H1 (cell line): Measurements from ENCODE around the gene TCEA2. TPM values are rescaled to one million over a fixed set of nuclear protein-coding genes. Genes with fewer than 3 reads are reported as not detected.

Source experiments
- CTCF ChIA-PET: fragments of 300-600 bp; sonication (Branson Sonifier 250); formaldehyde crosslinking; loops from one replicate; lab custom pipeline; 2021; ENCODE audit not compliant: partially characterized antibody; lab: Charles Lee
- POLR2A ChIA-PET: fragments of 300-600 bp; sonication (Branson Sonifier 250); formaldehyde crosslinking; loops from one replicate; lab custom pipeline; 2021; ENCODE audit warnings: inconsistent platforms; ENCODE audit not compliant: partially characterized antibody; lab: Charles Lee
- DNase-seq, 2 experiments: peaks; one replicate each; pipeline versions ENCODE4 v3.0.0 to v3.0.0-alpha.2; 2010 to 2022; ENCODE audit warnings: low spot score in 2 of 2, low read depth in 1 of 2, mixed read lengths in 1 of 2
- FAIRE-seq: peaks from 2 replicates; lab custom pipeline; 2011; peaks lifted over from hg19 to GRCh38; lab: Jason Lieb, UNC
- H2AFZ ChIP-seq: 2 replicates; pipeline ENCODE4 v1.8.1; 2012; ENCODE audit warnings: low read length, inconsistent platforms
- H2AK5ac ChIP-seq: 2 replicates; pipeline ENCODE4 v1.6.1; 2013; ENCODE audit warnings: low read depth, low read length
- H2BK120ac ChIP-seq: replicated peaks from 2 replicates; pipeline ENCODE3; 2013; ENCODE audit warnings: low read depth, low read length, inconsistent platforms
- H2BK12ac ChIP-seq: 2 replicates; pipeline ENCODE4 v1.6.1; 2013; ENCODE audit warnings: low read depth, low read length
- H2BK15ac ChIP-seq: 2 replicates; pipeline ENCODE4 v1.6.1; 2013; ENCODE audit warnings: low read length
- H2BK20ac ChIP-seq: 2 replicates; pipeline ENCODE4 v1.6.1; 2013; ENCODE audit warnings: low read length
- H2BK5ac ChIP-seq: 2 replicates; pipeline ENCODE4 v1.6.1; 2013; ENCODE audit warnings: low read depth, low read length
- H3K14ac ChIP-seq: 2 replicates; pipeline ENCODE4 v1.6.1; 2013; ENCODE audit warnings: inconsistent platforms; ENCODE audit not compliant: insufficient read length
- H3K18ac ChIP-seq: 2 replicates; pipeline ENCODE4 v1.6.1; 2013; ENCODE audit warnings: low read length; ENCODE audit errors: extremely low read depth
- H3K23ac ChIP-seq: 2 replicates; pipeline ENCODE4 v1.6.1; 2013; ENCODE audit warnings: inconsistent platforms; ENCODE audit not compliant: insufficient read length
- H3K23me2 ChIP-seq: 2 replicates; pipeline ENCODE4 v1.6.1; 2013; ENCODE audit warnings: low read depth, low read length
- H3K27ac ChIP-seq: 2 replicates; pipeline ENCODE4 v1.6.1; 2011; ENCODE audit warnings: low read depth, low read length, inconsistent platforms
- H3K27me3 ChIP-seq, 4 experiments: replicated peaks in 1 of 4; 1 replicate in 1 of 4; 2 replicates in 3 of 4; pipeline versions ENCODE4 v1.6.1 to v1.8.1; 2011 to 2013; ENCODE audit warnings: low read length in 3 of 4, mild to moderate bottlenecking in 3 of 4, inconsistent platforms in 2 of 4, mixed read lengths in 2 of 4, moderate library complexity in 1 of 4; ENCODE audit not compliant: control insufficient read depth in 3 of 4, insufficient read depth in 3 of 4; ENCODE audit errors: extremely low read depth in 1 of 4
- H3K36me3 ChIP-seq, 4 experiments: 2 replicates each; pipeline versions ENCODE4 v1.6.1 to v1.8.1; 2011 to 2013; ENCODE audit warnings: mild to moderate bottlenecking in 4 of 4, low read length in 3 of 4, moderate library complexity in 2 of 4, control low read depth in 1 of 4, inconsistent platforms in 1 of 4; ENCODE audit not compliant: insufficient read depth in 4 of 4, control insufficient read depth in 2 of 4
- H3K4ac ChIP-seq: replicated peaks from 2 replicates; pipeline ENCODE3; 2013; ENCODE audit warnings: low read length, low read depth, mixed read lengths, inconsistent platforms; ENCODE audit not compliant: insufficient read length
- H3K4me1 ChIP-seq, 4 experiments: replicated peaks in 1 of 4; 1 replicate in 1 of 4; 2 replicates in 3 of 4; pipeline versions ENCODE4 v1.6.1 to v1.8.1; 2011 to 2013; ENCODE audit warnings: low read length in 3 of 4, inconsistent platforms in 2 of 4, mixed read lengths in 1 of 4; ENCODE audit not compliant: insufficient read depth in 4 of 4, control insufficient read depth in 3 of 4
- H3K4me2 ChIP-seq, 2 experiments: 2 replicates each; pipeline versions ENCODE4 v1.6.1 to v1.8.1; 2011 to 2013; ENCODE audit warnings: low read depth in 2 of 2, low read length in 2 of 2, control low read depth in 1 of 2, inconsistent platforms in 1 of 2, mild to moderate bottlenecking in 1 of 2; ENCODE audit not compliant: insufficient read depth in 1 of 2
- H3K4me3 ChIP-seq, 4 experiments: fragments of 200-600, 300-600 bp in 1 of 4; sonication (generic), shearing (Covaris generic), sonication (Bioruptor Twin) in 1 of 4; 2 replicates each; pipeline versions ENCODE4 v1.5.1 to v1.8.1; 2011 to 2016; ENCODE audit warnings: low read length in 4 of 4, low read depth in 3 of 4, control low read depth in 2 of 4, inconsistent platforms in 2 of 4, mild to moderate bottlenecking in 2 of 4, mixed read lengths in 1 of 4, moderate library complexity in 1 of 4; ENCODE audit not compliant: insufficient read depth in 2 of 4; ENCODE audit errors: extremely low read depth in 1 of 4
- H3K56ac ChIP-seq: replicated peaks from 2 replicates; pipeline ENCODE3; 2013; ENCODE audit warnings: low read depth, mild to moderate bottlenecking, mixed read lengths, low read length, inconsistent platforms; ENCODE audit not compliant: insufficient read length
- H3K79me1 ChIP-seq: 2 replicates; pipeline ENCODE4 v1.6.1; 2013; ENCODE audit warnings: low read depth, low read length, control low read depth
- H3K79me2 ChIP-seq, 2 experiments: 2 replicates each; pipeline versions ENCODE4 v1.6.1 to v1.8.1; 2012 to 2013; ENCODE audit warnings: low read length in 2 of 2, mild to moderate bottlenecking in 2 of 2, inconsistent platforms in 1 of 2; ENCODE audit not compliant: insufficient read depth in 2 of 2, control insufficient read depth in 1 of 2
- H3K9ac ChIP-seq, 4 experiments: replicated peaks in 1 of 4; 1 replicate in 1 of 4; 2 replicates in 3 of 4; pipeline versions ENCODE4 v1.6.1 to v1.8.1; 2011 to 2013; ENCODE audit warnings: low read depth in 3 of 4, low read length in 3 of 4, control low read depth in 2 of 4, mild to moderate bottlenecking in 2 of 4, moderate library complexity in 2 of 4, inconsistent platforms in 1 of 4; ENCODE audit errors: extremely low read depth in 1 of 4
- H3K9me3 ChIP-seq, 2 experiments: 2 replicates each; pipeline versions ENCODE4 v1.6.1 to v1.8.1; 2012 to 2013; ENCODE audit warnings: mild to moderate bottlenecking in 2 of 2, moderate library complexity in 2 of 2, control low read depth in 1 of 2, inconsistent platforms in 1 of 2, low read depth in 1 of 2, low read length in 1 of 2, mixed read lengths in 1 of 2; ENCODE audit not compliant: insufficient read depth in 2 of 2
- H4K20me1 ChIP-seq, 2 experiments: replicated peaks in 1 of 2; 2 replicates each; pipeline versions ENCODE3 to v1.8.1; 2011 to 2013; ENCODE audit warnings: inconsistent platforms in 2 of 2, low read length in 2 of 2, mild to moderate bottlenecking in 1 of 2; ENCODE audit not compliant: insufficient read depth in 2 of 2, control insufficient read depth in 1 of 2
- H4K5ac ChIP-seq: 2 replicates; pipeline ENCODE4 v1.6.1; 2013; ENCODE audit warnings: low read length, low read depth, mixed read lengths, inconsistent platforms; ENCODE audit not compliant: insufficient read length
- H4K8ac ChIP-seq: 2 replicates; pipeline ENCODE4 v1.8.0; 2013; ENCODE audit warnings: mild to moderate bottlenecking, moderate library complexity, low read length, inconsistent platforms; ENCODE audit not compliant: insufficient read depth; ENCODE audit errors: extremely low read depth
- H4K91ac ChIP-seq: replicated peaks from 2 replicates; pipeline ENCODE3; 2013; ENCODE audit warnings: low read length, mixed read lengths, inconsistent platforms; ENCODE audit not compliant: insufficient read length
- EZH2 ChIP-seq: fragments of 200-600 bp; sonication (generic); IDR thresholded peaks from 2 replicates; pipeline ENCODE4 v1.7.1; 2012; ENCODE audit warnings: low read depth, mild to moderate bottlenecking, moderate library complexity, low read length, inconsistent platforms; ENCODE audit not compliant: severe bottlenecking
- KDM5A ChIP-seq: fragments of 200-600 bp; IDR thresholded peaks from 2 replicates; pipeline ENCODE4 v1.7.1; 2012; ENCODE audit warnings: mild to moderate bottlenecking, low read length, inconsistent platforms, mixed read lengths
- WGBS, 2 experiments: shearing (Covaris generic) in 1 of 2; methylation state at CpG; one replicate each; pipeline versions ENCODE4 v1.1.6 to v1.1.7; 2013 to 2015; ENCODE audit warnings: low lambda C conversion rate in 2 of 2, mixed read lengths in 2 of 2, inconsistent platforms in 1 of 2, low coverage in 1 of 2, missing lambda C conversion rate in 1 of 2; ENCODE audit not compliant: insufficient replicate concordance in 2 of 2, insufficient coverage in 1 of 2, insufficient read length in 1 of 2; ENCODE audit errors: extremely low coverage in 1 of 2, missing lambda C conversion rate in 1 of 2; 5-methylcytosine and 5-hydroxymethylcytosine counted together
- polyA plus RNA-seq, 7 experiments: library from polyadenylated mRNA; depleted of rRNA in 3 of 7; stranded (reverse) in 5 of 7; unstranded in 2 of 7; fragments of >200 nt in 5 of 7; fragments of 200-250 nt in 2 of 7; gene quantifications; 1 replicate in 5 of 7; 2 replicates in 1 of 7; 4 replicates in 1 of 7; pipeline versions ENCODE4 v1.2.1 to v1.2.3, GENCODE V29; 2011 to 2013; ENCODE audit warnings: missing spikeins in 2 of 7, mixed read lengths in 2 of 7
- total RNA-seq: library from RNA; stranded (reverse); fragmentation: NEBNext Ultra II Directional; extraction: Animal tissue kit (Norgen Biotek cat#: 25700); gene quantifications from 2 replicates; pipeline ENCODE4 v1.2.1, GENCODE V29; 2021

TCEA2 gene
- total and polyA plus RNA-seq, 2 of the 8 experiments (the other 6 are each of a cell fraction or from before 2014, with no cell fraction given): 41.4 to 42.3 TPM

DNA sequence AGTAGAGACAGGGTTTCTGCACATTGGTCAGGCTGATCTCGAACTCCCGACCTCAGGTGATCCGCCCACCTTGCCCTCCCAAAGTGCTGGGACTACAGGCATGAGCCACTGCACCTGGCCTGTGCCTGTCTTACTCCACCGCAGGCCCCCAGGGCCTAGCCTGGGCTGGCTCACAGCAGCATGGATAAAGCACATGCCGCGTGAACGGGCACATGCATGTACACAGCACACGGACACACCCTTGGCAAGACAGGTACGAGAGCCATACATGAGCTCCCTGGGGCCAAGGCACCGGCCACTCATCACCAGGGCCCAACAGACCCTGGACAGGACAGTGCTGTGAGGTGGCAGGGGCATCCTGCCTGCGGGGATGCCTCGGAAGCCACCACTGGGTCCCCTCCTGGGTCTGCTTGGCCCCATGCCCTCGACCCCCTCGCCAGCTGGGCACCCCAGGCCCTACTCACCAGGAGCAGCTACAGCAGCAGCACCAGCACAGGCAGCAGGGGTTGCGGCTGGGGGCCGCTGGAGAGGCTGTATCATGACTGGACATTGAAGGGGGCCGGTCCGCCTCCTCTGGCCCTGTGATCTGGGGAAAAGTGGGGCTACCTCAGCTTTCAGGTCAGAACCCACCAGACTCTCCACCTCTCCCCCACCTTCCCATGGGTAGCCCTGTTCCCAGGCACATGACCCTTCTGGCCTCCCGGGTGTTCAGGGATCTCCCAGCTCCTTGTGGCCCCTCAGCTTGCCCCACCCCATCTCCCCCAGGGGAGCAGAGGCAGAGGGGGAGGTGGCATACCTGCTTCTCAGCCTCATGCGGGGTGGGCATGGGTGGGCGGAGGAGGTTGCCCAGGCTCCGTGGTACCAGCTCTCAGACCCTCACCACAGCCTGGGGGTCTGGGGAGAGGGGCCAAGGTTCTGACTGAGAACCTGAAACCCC lies 13.3 kb downstream of the TCEA2 start:
- TF ChIP-seq KDM5A (no peak), EZH2 (no peak)
- no peak overlapping the region for H4K5ac ChIP-seq
- peaks cover 0 to 8% (median 3%) of the 10 kb centered on the region in 4 experiments; a peak in 3 of 8 replicates for H3K36me3 ChIP-seq
- FAIRE-seq (no peak), DNase-seq (no peak)
- no peak overlapping the region for H2BK12ac ChIP-seq
- no peak overlapping the region for H3K56ac ChIP-seq
- H3K18ac ChIP-seq: no peak overlapping the region
- no peak overlapping the region for H2BK120ac ChIP-seq
- no peak overlapping the region for H2AK5ac ChIP-seq
- H3K23me2 ChIP-seq: peaks cover 11% of the 10 kb centered on the region; the same call in 1 of the 2 replicates
- no peak overlapping the region for H2BK15ac ChIP-seq
- H3K9ac ChIP-seq: no peak overlapping the region
- H3K14ac ChIP-seq: no peak overlapping the region
- no peak overlapping the region for H3K4me3 ChIP-seq
- ChIA-PET CTCF (interaction anchor here (0.6 to 13.0 kb wide), 4 partner anchors 12 to 129 kb away, joined by 4 to 144 read pairs (median 72); partner anchors contain the start of genes SOX18 and TCEA2), POLR2A (interaction anchor here (4.6 kb wide), 1 partner anchor 11 kb away, joined by 27 read pairs; no protein-coding TSS in a partner anchor)
- H3K79me2 ChIP-seq: no peaks in the 10 kb centered on the region
- H4K91ac ChIP-seq: no peak overlapping the region
- no peak overlapping the region; the same call in 1 of the 2 replicates for H4K8ac ChIP-seq
- WGBS, 2 experiments: 89% methylated on average over 17 of the region's 22 CpGs; no CpG with 5 or more reads in 1 of the 2 experiments
- H2BK5ac ChIP-seq: no peak overlapping the region
- H3K9me3 ChIP-seq: no peaks in the 10 kb centered on the region
- peaks cover 0 to 5% of the 10 kb centered on the region in 2 experiments for H4K20me1 ChIP-seq
- no peak overlapping the region for H3K27ac ChIP-seq
- no peak overlapping the region for H2BK20ac ChIP-seq
- H3K4ac ChIP-seq: no peak overlapping the region
- no peak overlapping the region for H2AFZ ChIP-seq
- H3K27me3 ChIP-seq: peaks cover 0 to 11% (median 8%) of the 10 kb centered on the region in 4 experiments; a peak in 4 of 7 replicates
- H3K79me1 ChIP-seq: 0 out of 2 replicates have a peak, but pooled peaks cover 3% of the 10 kb centered on the region
- peaks cover 0 to 19% (median 10%) of the 10 kb centered on the region in 4 experiments; a peak in 5 of 7 replicates for H3K4me1 ChIP-seq
- no peak overlapping the region for H3K4me2 ChIP-seq
- H3K23ac ChIP-seq: no peak overlapping the region
